ENCODE data around the gene B4GALNT1. TPM values are rescaled to one million over a fixed set of nuclear protein-coding genes. Genes with fewer than 3 reads are reported as not detected.
A peak's percentile ranks its signal among the peaks of the same experiment; 100 is the strongest.

B4GALNT1 gene
- total RNA-seq, 1 donor, result 3.0 TPM

DNA sequence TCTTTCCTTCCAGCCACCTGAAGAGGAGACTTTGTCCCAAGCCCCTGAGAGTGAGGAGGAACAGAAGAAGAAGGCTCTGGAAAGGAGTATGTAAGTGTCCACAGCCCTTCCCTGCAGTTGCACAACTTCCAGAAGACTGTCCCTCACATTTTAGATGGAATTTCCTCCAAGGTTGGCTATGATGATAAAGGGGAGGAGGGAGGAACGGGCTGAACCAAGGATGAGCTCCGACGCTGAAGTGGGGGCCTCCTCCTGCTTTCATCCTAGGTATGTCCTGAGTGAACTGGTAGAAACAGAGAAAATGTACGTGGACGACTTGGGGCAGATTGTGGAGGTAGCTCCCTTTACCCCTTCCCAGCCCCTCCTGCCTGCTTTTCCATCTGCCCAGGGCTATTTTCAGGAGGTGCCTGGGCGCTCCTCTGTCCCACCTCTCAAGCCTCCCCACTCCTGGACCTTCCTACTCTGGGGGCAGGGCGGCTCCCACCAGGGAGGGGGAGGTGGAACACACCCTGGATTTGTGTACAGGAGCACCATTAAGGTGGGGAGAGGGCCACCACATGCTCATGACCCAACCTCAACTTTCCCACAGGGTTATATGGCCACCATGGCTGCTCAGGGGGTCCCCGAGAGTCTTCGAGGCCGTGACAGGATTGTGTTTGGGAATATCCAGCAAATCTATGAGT, 19.4 kb downstream of the B4GALNT1 start:
- DNase-seq (ENCODE audit: low read depth), result no peak
- TF ChIP-seq, protein P1, sequence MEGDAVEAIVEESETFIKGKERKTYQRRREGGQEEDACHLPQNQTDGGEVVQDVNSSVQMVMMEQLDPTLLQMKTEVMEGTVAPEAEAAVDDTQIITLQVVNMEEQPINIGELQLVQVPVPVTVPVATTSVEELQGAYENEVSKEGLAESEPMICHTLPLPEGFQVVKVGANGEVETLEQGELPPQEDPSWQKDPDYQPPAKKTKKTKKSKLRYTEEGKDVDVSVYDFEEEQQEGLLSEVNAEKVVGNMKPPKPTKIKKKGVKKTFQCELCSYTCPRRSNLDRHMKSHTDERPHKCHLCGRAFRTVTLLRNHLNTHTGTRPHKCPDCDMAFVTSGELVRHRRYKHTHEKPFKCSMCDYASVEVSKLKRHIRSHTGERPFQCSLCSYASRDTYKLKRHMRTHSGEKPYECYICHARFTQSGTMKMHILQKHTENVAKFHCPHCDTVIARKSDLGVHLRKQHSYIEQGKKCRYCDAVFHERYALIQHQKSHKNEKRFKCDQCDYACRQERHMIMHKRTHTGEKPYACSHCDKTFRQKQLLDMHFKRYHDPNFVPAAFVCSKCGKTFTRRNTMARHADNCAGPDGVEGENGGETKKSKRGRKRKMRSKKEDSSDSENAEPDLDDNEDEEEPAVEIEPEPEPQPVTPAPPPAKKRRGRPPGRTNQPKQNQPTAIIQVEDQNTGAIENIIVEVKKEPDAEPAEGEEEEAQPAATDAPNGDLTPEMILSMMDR (IDR thresholded peaks at IDR 0.05; ENCODE audit: insufficient read depth, low read depth, low read length), result no peak

DNA sequence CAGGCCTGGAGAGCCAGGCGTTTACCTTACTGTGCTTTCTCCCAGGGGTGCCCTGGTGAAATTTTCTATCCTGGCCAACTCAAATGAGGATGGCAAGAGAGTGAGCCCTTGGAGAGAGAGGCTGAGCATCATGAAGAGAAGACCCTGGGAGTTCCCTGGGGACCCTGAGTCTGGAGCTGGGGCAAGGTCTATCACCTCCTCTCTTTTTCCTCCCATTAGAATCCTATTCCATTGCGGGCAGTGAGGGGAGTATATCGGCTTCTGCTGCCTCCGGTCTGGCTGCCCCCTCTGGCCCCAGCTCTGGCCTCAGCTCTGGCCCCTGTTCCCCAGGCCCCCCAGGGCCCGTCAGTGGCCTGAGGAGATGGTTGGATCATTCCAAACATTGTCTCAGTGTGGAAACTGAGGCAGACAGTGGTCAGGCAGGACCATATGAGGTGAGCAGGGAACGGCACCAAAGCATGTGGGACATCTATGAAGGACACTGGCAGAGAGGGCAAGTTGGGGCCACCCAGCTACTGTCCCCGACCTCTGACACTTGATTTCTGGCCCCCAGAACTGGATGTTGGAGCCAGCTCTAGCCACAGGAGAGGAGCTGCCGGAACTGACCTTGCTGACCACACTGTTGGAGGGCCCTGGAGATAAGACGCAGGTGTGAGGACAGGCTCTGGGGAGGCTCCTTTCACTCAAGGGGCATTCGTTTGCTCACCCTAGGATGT, 20.1 kb downstream of the B4GALNT1 start:
- no peak overlapping the region for H3K4me3 ChIP-seq (ENCODE audit: low read depth, low read length)
- TF ChIP-seq, protein P1 (IDR thresholded peaks at IDR 0.05; ENCODE audit: insufficient read depth, low read depth, low read length), result no peak
- no peak for DNase-seq (ENCODE audit: low read depth)

More for the DNA sequence above, 19.4 kb downstream of the B4GALNT1 start:
- H3K4me3 ChIP-seq (ENCODE audit: low read depth, low read length), result no peak overlapping the region

DNA sequence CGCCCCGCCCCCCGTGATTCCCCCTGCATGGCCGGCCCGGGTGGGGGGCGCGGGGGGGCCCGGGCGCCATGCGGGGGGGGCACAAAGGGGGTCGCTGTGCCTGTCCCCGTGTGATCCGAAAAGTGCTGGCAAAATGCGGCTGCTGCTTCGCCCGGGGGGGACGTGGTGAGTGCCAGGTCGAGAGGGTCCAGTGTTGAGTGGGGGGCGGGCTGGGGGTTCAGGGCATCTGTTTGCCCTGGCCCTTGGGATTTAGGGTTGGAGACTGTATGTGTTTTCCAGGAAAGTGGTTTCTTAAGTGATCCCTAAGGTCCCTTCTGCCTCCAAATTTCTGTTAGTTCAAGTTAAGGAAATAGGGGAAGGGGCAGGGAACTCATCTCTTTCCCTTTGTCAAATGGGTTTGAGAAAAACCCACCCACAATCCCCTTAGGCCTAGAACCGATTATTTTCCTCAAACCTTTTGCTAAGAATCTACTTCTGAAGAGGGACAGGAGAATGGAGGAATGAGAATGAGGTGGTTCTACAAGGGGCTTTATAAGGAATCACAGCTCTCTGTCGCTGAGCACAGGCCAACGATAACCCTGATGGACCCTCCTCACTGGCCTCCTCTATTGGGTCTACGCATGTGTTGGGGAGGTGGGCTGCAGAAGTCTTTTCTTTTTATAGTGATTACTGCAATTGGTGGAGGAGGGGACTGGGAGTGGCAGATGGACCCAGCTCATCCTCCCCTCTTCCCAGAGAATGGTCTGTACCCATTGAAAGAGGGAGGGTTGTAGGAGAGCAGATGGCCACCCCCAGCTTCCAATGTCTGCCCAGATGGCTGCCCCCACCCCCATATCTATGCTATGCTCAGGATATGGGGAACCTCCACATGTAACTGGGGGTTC, 20.9 kb downstream of the B4GALNT1 start:
- H3K4me3 ChIP-seq (ENCODE audit: low read depth, low read length), result peak overlapping the region; percentile 74
- DNase-seq (ENCODE audit: low read depth), result no peak
- TF ChIP-seq, protein P1 (IDR thresholded peaks at IDR 0.05; ENCODE audit: insufficient read depth, low read depth, low read length), result no peak

DNA sequence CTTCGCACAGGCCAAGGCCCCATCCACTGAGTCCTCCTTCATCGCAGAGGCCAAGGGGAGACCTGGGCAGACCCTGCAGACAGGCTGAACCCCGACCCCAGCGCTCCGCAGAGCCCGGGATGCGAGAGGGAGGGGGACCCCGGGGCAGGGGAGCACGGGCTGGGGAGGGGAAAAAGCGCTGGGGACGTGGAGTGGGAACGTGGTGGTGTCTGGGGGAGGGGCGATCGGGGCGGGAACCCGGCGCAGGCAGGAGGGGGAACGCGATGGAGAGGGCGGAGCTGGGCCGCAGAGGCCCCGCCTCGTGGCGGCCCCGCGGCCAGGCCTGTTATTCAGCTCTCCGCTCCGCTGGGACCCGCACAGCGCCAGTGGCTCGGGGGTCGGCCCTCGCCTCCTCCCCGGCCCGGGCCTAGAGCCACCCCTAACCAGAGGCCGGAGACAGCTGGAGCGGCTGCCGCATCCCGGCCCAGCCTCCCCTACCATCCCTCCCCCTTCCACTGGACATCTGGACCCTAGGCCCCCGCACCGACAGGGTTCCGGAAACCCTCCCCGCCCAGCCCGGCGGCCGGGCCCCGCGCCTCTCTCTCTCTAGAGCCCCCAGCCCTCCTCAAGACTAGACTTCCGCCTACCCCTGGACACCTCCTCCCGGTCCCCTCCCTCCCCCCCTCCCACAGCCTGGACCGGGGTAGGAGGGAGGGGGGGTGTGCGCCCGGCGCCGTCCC, 21.7 kb downstream of the B4GALNT1 start, which contains the start of gene ARHGEF25:
Gene ARHGEF25 (plus strand): TSS at position 328 of the 719 bp plus-strand sequence. CDS start 460 bp downstream, outside the sequence.
- TF ChIP-seq, protein P1 (IDR thresholded peaks at IDR 0.05; ENCODE audit: insufficient read depth, low read depth, low read length), result no peak
- peak within 1 kb of the TSS; percentile 74 for H3K4me3 ChIP-seq (ENCODE audit: low read depth, low read length)
- peak; percentile 47 for DNase-seq (ENCODE audit: low read depth)

DNA sequence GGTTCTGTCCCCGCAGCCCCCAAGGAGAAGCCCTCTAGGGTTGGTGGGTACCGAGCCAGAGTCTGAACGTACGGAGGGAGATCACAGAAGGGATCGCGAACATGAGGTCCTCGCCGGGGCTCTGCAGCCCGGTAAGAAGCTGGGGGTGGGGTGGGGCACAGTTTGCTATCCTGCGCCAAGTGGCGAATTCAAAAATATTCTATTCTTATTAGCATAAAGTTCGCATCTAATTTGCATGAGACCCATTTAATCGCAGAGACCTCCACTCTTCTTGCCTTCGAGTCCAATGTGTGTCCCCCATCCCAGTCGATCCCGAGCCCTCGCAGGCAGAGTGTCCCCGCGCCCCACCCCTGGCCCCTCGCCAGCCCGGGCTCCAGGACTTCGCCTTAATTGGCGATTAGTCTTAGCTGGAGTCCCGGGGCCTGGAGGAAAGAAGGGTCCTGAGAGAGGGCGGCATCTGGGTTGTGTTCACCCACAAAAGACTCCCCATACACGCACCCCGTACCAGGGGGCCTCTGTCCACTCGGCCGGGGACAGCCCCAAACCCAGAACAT, 22.4 kb downstream of the B4GALNT1 start:
- DNase-seq (ENCODE audit: low read depth), result no peak

More for the DNA sequence above, 22.4 kb downstream of the B4GALNT1 start:
- peak overlapping the region; percentile 74 for H3K4me3 ChIP-seq (ENCODE audit: low read depth, low read length)
- TF ChIP-seq, protein P1 (IDR thresholded peaks at IDR 0.05; ENCODE audit: insufficient read depth, low read depth, low read length), result no peak
